ENCODE results near the gene FCN2.

- TF ChIP-seq CTCF (IDR thresholded peaks at IDR 0.05), result no peak
- no peak for TF ChIP-seq POLR2A (IDR thresholded peaks at IDR 0.05)
Measured at GRCh38 chr9:134834217-134834956, 46.2 kb upstream of the FCN2 start.

All from Peyer's patch (tissue), 4 donors.